AG10803 (cell line): ENCODE measurements around the gene HNRNPA2B1.
A peak's percentile ranks its signal among the peaks of the same experiment; 100 is the strongest.
"Not testable (repeated sequence)": the region's sequence is repeated elsewhere in the genome, so short reads cannot be mapped to it uniquely, and the experiment has no call there.

Experiments used
- DNase-seq: peaks from one replicate; pipeline ENCODE4 v3.0.0; 2010; ENCODE audit warnings: low read depth
- H3K4me3 ChIP-seq: 2 replicates; pipeline ENCODE4 v1.5.1; 2011; ENCODE audit warnings: mild to moderate bottlenecking, low read length, control low read depth
- CTCF ChIP-seq: conservative IDR thresholded peaks from 2 replicates; pipeline ENCODE4 v1.5.1; 2011; ENCODE audit warnings: mild to moderate bottlenecking, low read length, control low read depth, inconsistent platforms

The HNRNPA2B1 gene

GRCh38 chr7:26197153-26198115, 3.1 kb downstream of the HNRNPA2B1 start:
- no peak for DNase-seq
- TF ChIP-seq CTCF: no peak

GRCh38 chr7:26195867-26196657, 4.5 kb downstream of the HNRNPA2B1 start:
- TF ChIP-seq CTCF: no peak
- DNase-seq: no peak
- no peak overlapping the region for H3K4me3 ChIP-seq

More at GRCh38 chr7:26197153-26198115, 3.1 kb downstream of the HNRNPA2B1 start:
- H3K4me3 ChIP-seq: peak overlapping the region; percentile 95

- no peak overlapping the region for H3K4me3 ChIP-seq
- no peak for TF ChIP-seq CTCF
- DNase-seq: no peak
These were observed 5.4 kb downstream of the HNRNPA2B1 start for GRCh38 chr7:26195182-26195581.

- not testable (repeated sequence) for DNase-seq, H3K4me3 ChIP-seq
These were observed 5.8 kb downstream of the HNRNPA2B1 start for GRCh38 chr7:26194764-26195163.

- peak; percentile 38 for DNase-seq
- TF ChIP-seq CTCF: no peak
- no peak overlapping the region for H3K4me3 ChIP-seq
These were observed 6.9 kb downstream of the HNRNPA2B1 start for GRCh38 chr7:26193432-26194207.

- no peak for DNase-seq
- no peak for TF ChIP-seq CTCF
- no peak overlapping the region for H3K4me3 ChIP-seq
These were observed 8.0 kb downstream of the HNRNPA2B1 start for GRCh38 chr7:26192485-26193087.
